Heart left ventricle (tissue), 16 donors: Measurements from ENCODE around the gene TAGLN. TPM values are rescaled to one million over a fixed set of nuclear protein-coding genes. Genes with fewer than 3 reads are reported as not detected.
A peak's percentile ranks its signal among the peaks of the same experiment; 100 is the strongest.

Source experiments
- ATAC-seq, 4 donors: fragments of 200-7000 bp; cut with Tn5 transposase; one replicate each; pipeline ENCODE4 v1.9.1; 2020 to 2022; ENCODE audit warnings: moderate library complexity in 4 of 4, mild to moderate bottlenecking in 3 of 4, moderate number of reproducible peaks in 1 of 4
- DNase-seq, 5 donors: peaks; one replicate each; pipeline ENCODE4 v3.0.0-alpha.2; 2020
- H3K27ac ChIP-seq, 12 donors: fragments of 200-600 bp; sonication (generic) in 4 of 12; one replicate each; pipeline versions ENCODE4 v1.5.0 to v1.8.0; 2016 to 2022; ENCODE audit warnings: mild to moderate bottlenecking in 2 of 12
- H3K27me3 ChIP-seq, 9 donors: fragments of 200-600 bp; sonication (generic) in 2 of 9; one replicate each; pipeline versions ENCODE4 v1.5.1 to v1.8.0; 2016 to 2022; ENCODE audit warnings: mild to moderate bottlenecking in 3 of 9
- H3K36me3 ChIP-seq, 9 donors: fragments of 200-600 bp; sonication (generic) in 2 of 9; one replicate each; pipeline versions ENCODE4 v1.5.0 to v1.8.0; 2018 to 2022; ENCODE audit warnings: mild to moderate bottlenecking in 2 of 9
- H3K4me1 ChIP-seq, 12 donors: fragments of 200-600 bp; sonication (generic) in 4 of 12; one replicate each; pipeline versions ENCODE4 v1.5.0 to v1.8.0; 2016 to 2022; ENCODE audit warnings: mild to moderate bottlenecking in 3 of 12
- H3K4me3 ChIP-seq, 12 donors: fragments of 200-600 bp; sonication (generic) in 4 of 12; one replicate each; pipeline versions ENCODE4 v1.5.0 to v1.8.0; 2017 to 2022; ENCODE audit warnings: mild to moderate bottlenecking in 9 of 12, moderate library complexity in 4 of 12
- H3K9me3 ChIP-seq, 12 donors: fragments of 200-600 bp; sonication (generic) in 4 of 12; one replicate each; pipeline versions ENCODE4 v1.5.0 to v1.8.0; 2016 to 2022; ENCODE audit warnings: mild to moderate bottlenecking in 1 of 12
- CTCF ChIP-seq, 12 donors: fragments of 200-600 bp; sonication (generic) in 4 of 12; IDR thresholded peaks; one replicate each; pipeline versions ENCODE4 v1.5.0 to v1.8.0; 2018 to 2022; ENCODE audit warnings: antibody characterized with exemption in 12 of 12, mild to moderate bottlenecking in 5 of 12
- POLR2A ChIP-seq, 2 donors: fragments of 450-650 bp; IDR thresholded peaks; one replicate each; pipeline ENCODE4 v1.6.1; 2017; ENCODE audit warnings: antibody characterized with exemption in 2 of 2, mild to moderate bottlenecking in 2 of 2, moderate library complexity in 2 of 2
- WGBS, 4 donors: extraction: QIAGEN DNeasy Blood & Tissue Kit in 2 of 4; methylation state at CpG; one replicate each; pipeline versions ENCODE4 v1.1.5 to v1.1.7; 2013 to 2018; 5-methylcytosine and 5-hydroxymethylcytosine counted together
- intact Hi-C, 10 donors: fragments of 100-400 bp; cut with DNase I; formaldehyde crosslinking; loops; one replicate each; pipeline versions ENCODE4 v1.11.1 to v1.14.2; 2022
- polyA plus RNA-seq, 2 donors: library from polyadenylated mRNA; stranded (reverse); fragments of 200-250 nt; gene quantifications; one replicate each; pipeline ENCODE4 v1.2.3, GENCODE V29; 2013
- total RNA-seq, 9 donors: library from RNA; depleted of rRNA in 2 of 9; stranded (reverse); fragments of >200 nt in 2 of 9; fragmentation: NEBNext Ultra II Directional in 3 of 9; extraction: Animal tissue kit (Norgen Biotek cat#: 25700) in 3 of 9; gene quantifications; one replicate each; pipeline versions ENCODE4 v1.1.0 to v1.2.4, GENCODE V29; 2016 to 2023
- donor health status: ischemic (EF 13 %, LVEDD 7.1; RV severe dilation, severe dysfunction).
- donor health status: healthy with polysubstance abuse.
- donor health status: DM: no; HTN: yes; CAD: no.
- donor health status: DM: no; HTN: no; CAD: no.
- donor health status: ischemic (EF 25% LVEDD 6.9; RV normal size, moderate dysfunction).
- donor health status: ischemic (EF 25% LVEDD 5.7; RV mildly dilated, moderate dysfunction).
- donor health status: healthy.
- donor health status: DM: yes; HTN: yes; CAD: no.
- donor health status: ischemic (EF 35%, LVEDD 5.7; RV mildly dilated, moderate dysfunction).
- donor health status: nonischemic (EF 11% LVEDD 7.7; RV severe dilation, severe dysfunction).
- donor health status: DM: yes; HTN: yes; CAD: no.
- donor health status: PGD.
- donor health status: ischemic (EF 29% LVEDD 5.4; RV normal size, mild dysfunction).
- donor health status: nonischemic (EF 23%, LVEDD 6.1; RV moderate dilation, normal function).

The TAGLN gene
- total and polyA plus RNA-seq, 11 donors, result 63.7 to 399 (median 187) TPM

- no peaks in the 10 kb centered on the region for H3K27me3 ChIP-seq
- H3K27ac ChIP-seq, result peak overlapping the region in 1 of 12 donors; percentile 89
- TF ChIP-seq POLR2A (IDR thresholded peaks at IDR 0.05) (no peak), CTCF (IDR thresholded peaks at IDR 0.05) (no peak)
- ATAC-seq (no peak), DNase-seq (no peak)
- H3K9me3 ChIP-seq, result no peaks in the 10 kb centered on the region
- H3K36me3 ChIP-seq, result peaks cover 0 to 90% (median 70%) of the 10 kb centered on the region in 9 donors
- 96 to 97% (median 97%) methylated on average over 9 of the region's 9 CpGs for WGBS, 4 donors
- no peak overlapping the region for H3K4me3 ChIP-seq
- intact Hi-C loops, result loop anchor here (1.0 to 10.0 kb wide), 16 partner anchors 43 to 493 kb away; partner anchors contain the start of genes APOA5 (in 4 of the 10) and ZPR1 (in 2 of the 10)
- peaks cover 9 to 39% (median 22%) of the 10 kb centered on the region in 12 donors for H3K4me1 ChIP-seq
These were observed 26.5 kb downstream of the TAGLN start for GRCh38 chr11:117225553-117226170.

- ATAC-seq, result peak in 3 of 4 donors; percentile 75 to 80 (median 76)
- H3K27ac ChIP-seq, result peak overlapping the region in 1 of 12 donors; percentile 13
- H3K4me1 ChIP-seq, result peaks cover under 1 to 39% (median 21%) of the 10 kb centered on the region in 12 donors
- intact Hi-C loops, result loop anchor here (2.0 to 10.0 kb wide), 15 partner anchors 44 to 494 kb away; partner anchors contain the start of genes APOA5 (in 4 of the 10) and ZPR1 (in 2 of the 10)
- no peaks in the 10 kb centered on the region for H3K27me3 ChIP-seq
- 62 to 72% (median 68%) methylated on average over 19 of the region's 19 CpGs for WGBS, 4 donors
- peaks cover 0 to 82% (median 70%) of the 10 kb centered on the region in 9 donors for H3K36me3 ChIP-seq
- no peaks in the 10 kb centered on the region for H3K9me3 ChIP-seq
- no peak overlapping the region for H3K4me3 ChIP-seq
- DNase-seq, result peak in 2 of 5 donors; percentile 50 to 58
- TF ChIP-seq POLR2A (IDR thresholded peaks at IDR 0.05) (no peak), CTCF (IDR thresholded peaks at IDR 0.05) (peak; percentile 64 to 88 (median 82))
These were observed 27.5 kb downstream of the TAGLN start for GRCh38 chr11:117226388-117227385.

- no peaks in the 10 kb centered on the region for H3K9me3 ChIP-seq
- no peak overlapping the region for H3K4me3 ChIP-seq
- DNase-seq (no peak), ATAC-seq (no peak)
- TF ChIP-seq POLR2A (IDR thresholded peaks at IDR 0.05) (no peak), CTCF (IDR thresholded peaks at IDR 0.05) (no peak)
- 87 to 96% (median 94%) methylated on average over 11 of the region's 11 CpGs for WGBS, 4 donors
- peaks cover 0 to 68% (median 60%) of the 10 kb centered on the region in 9 donors for H3K36me3 ChIP-seq
- intact Hi-C loops, result loop anchor here in 9 of 10 donors (5.0 to 10.0 kb wide), 11 partner anchors 46 to 496 kb away; partner anchors contain the start of genes APOA5 (in 4 of the 9) and ZPR1 (in 1 of the 9)
- peaks cover under 1 to 30% (median 15%) of the 10 kb centered on the region in 12 donors for H3K4me1 ChIP-seq
- no peak overlapping the region for H3K27ac ChIP-seq
- H3K27me3 ChIP-seq, result no peaks in the 10 kb centered on the region
These were observed 28.9 kb downstream of the TAGLN start for GRCh38 chr11:117228091-117228490.
